CD8-positive, alpha-beta memory T cell (primary cell): ENCODE results near the gene SPPL2B. TPM values are rescaled to one million over a fixed set of nuclear protein-coding genes. Genes with fewer than 3 reads are reported as not detected.

Experiments
- CTCF ChIA-PET: fragments of 350-600 bp; sonication (Branson Sonifier 250); formaldehyde crosslinking; loops from one replicate; lab custom pipeline; 2021; ENCODE audit warnings: antibody characterized with exemption; lab: Charles Lee
- POLR2A ChIA-PET: fragments of 350-600 bp; sonication (Branson Sonifier 250); formaldehyde crosslinking; loops from one replicate; lab custom pipeline; 2021; ENCODE audit warnings: antibody characterized with exemption; lab: Charles Lee
- DNase-seq, 5 donors: peaks; one replicate each; pipeline versions ENCODE4 v3.0.0 to v3.0.0-alpha.2; 2020 to 2022; ENCODE audit warnings: mixed read lengths in 1 of 5
- H3K27ac ChIP-seq: one replicate; pipeline ENCODE4 v1.7.0; 2013; ENCODE audit warnings: low read depth, mild to moderate bottlenecking, low read length, moderate library complexity
- H3K27me3 ChIP-seq: 2 replicates; pipeline ENCODE4 v1.7.0; 2013; ENCODE audit warnings: low read length, mild to moderate bottlenecking; ENCODE audit not compliant: insufficient read depth, poor library complexity, severe bottlenecking
- H3K36me3 ChIP-seq: 2 replicates; pipeline ENCODE4 v1.7.0; 2013; ENCODE audit warnings: mild to moderate bottlenecking, low read length, moderate library complexity; ENCODE audit not compliant: insufficient read depth
- H3K4me1 ChIP-seq: 2 replicates; pipeline ENCODE4 v1.7.0; 2013; ENCODE audit warnings: mild to moderate bottlenecking, low read length, moderate library complexity; ENCODE audit not compliant: insufficient read depth
- H3K4me3 ChIP-seq: 2 replicates; pipeline ENCODE4 v1.7.0; 2013; ENCODE audit warnings: mild to moderate bottlenecking, low read length
- H3K9me3 ChIP-seq: 2 replicates; pipeline ENCODE4 v1.7.0; 2013; ENCODE audit warnings: mild to moderate bottlenecking, low read length
- H3K27ac Mint-ChIP-seq, 8 donors: one replicate each; pipeline ENCODE4 v1.8.0; 2020 to 2021; ENCODE audit warnings: mixed read lengths in 8 of 8, mild to moderate bottlenecking in 6 of 8, inconsistent platforms in 3 of 8, moderate library complexity in 3 of 8
- H3K27me3 Mint-ChIP-seq, 2 donors: one replicate each; pipeline ENCODE4 v1.8.0; 2020 to 2021; ENCODE audit warnings: mixed read lengths in 2 of 2, mild to moderate bottlenecking in 1 of 2, moderate library complexity in 1 of 2
- H3K36me3 Mint-ChIP-seq, 3 donors: one replicate each; pipeline ENCODE4 v1.8.0; 2020 to 2021; ENCODE audit warnings: mixed read lengths in 3 of 3, inconsistent platforms in 1 of 3, mild to moderate bottlenecking in 1 of 3
- H3K4me1 Mint-ChIP-seq, 3 donors: one replicate each; pipeline ENCODE4 v1.8.0; 2020 to 2021; ENCODE audit warnings: mixed read lengths in 3 of 3, inconsistent platforms in 1 of 3, mild to moderate bottlenecking in 1 of 3
- H3K4me3 Mint-ChIP-seq, 7 donors: one replicate each; pipeline ENCODE4 v1.8.0; 2020 to 2021; ENCODE audit warnings: mixed read lengths in 7 of 7, mild to moderate bottlenecking in 6 of 7, moderate library complexity in 4 of 7, inconsistent platforms in 2 of 7
- H3K9me3 Mint-ChIP-seq, 5 donors: one replicate each; pipeline ENCODE4 v1.8.0; 2020 to 2022; ENCODE audit warnings: mixed read lengths in 5 of 5, mild to moderate bottlenecking in 3 of 5, moderate library complexity in 2 of 5, inconsistent platforms in 1 of 5
- polyA plus RNA-seq: library from polyadenylated mRNA; unstranded; fragments of 300-500 nt; fragmentation: Illumina TruSeq; gene quantifications from one replicate; pipeline ENCODE4 v1.2.3, GENCODE V29; 2021
- total RNA-seq, 2 experiments: library from RNA; stranded (reverse); gene quantifications; one replicate each; pipeline ENCODE4 v1.2.3, GENCODE V29; 2021

The SPPL2B gene
- total and polyA plus RNA-seq, 3 experiments from 2014 or later = 8.4 to 41.4 (median 39.0) TPM

GRCh38 chr19:2303211-2303798 lies 25.2 kb upstream of the SPPL2B start:
- Histone ChIP-seq H3K27me3 (peaks cover 22% of the 10 kb centered on the region), H3K4me1 (peaks cover 11% of the 10 kb centered on the region), H3K4me3 (no peak overlapping the region), H3K27ac (no peak overlapping the region), H3K9me3 (no peaks in the 10 kb centered on the region), H3K36me3 (no peaks in the 10 kb centered on the region)
- H3K36me3 Mint-ChIP-seq = no peaks in the 10 kb centered on the region
- ChIA-PET CTCF (interaction anchor here (1.4 kb wide), 1 partner anchor 31 kb away, joined by 3 read pairs; no protein-coding TSS in a partner anchor), POLR2A (interaction anchor here (0.5 kb wide), 1 partner anchor 250 kb away, joined by 4 read pairs; no protein-coding TSS in a partner anchor)
- no peaks in the 10 kb centered on the region for H3K9me3 Mint-ChIP-seq
- H3K4me3 Mint-ChIP-seq = peak overlapping the region in 5 of 7 donors; percentile 34 to 64 (median 59)
- DNase-seq = no peak
- peaks cover 27 to 36% of the 10 kb centered on the region in 2 donors for H3K27me3 Mint-ChIP-seq
- peaks cover 4 to 17% (median 5%) of the 10 kb centered on the region in 3 donors for H3K4me1 Mint-ChIP-seq
- H3K27ac Mint-ChIP-seq = peak overlapping the region in 1 of 8 donors; percentile 32

DNA sequence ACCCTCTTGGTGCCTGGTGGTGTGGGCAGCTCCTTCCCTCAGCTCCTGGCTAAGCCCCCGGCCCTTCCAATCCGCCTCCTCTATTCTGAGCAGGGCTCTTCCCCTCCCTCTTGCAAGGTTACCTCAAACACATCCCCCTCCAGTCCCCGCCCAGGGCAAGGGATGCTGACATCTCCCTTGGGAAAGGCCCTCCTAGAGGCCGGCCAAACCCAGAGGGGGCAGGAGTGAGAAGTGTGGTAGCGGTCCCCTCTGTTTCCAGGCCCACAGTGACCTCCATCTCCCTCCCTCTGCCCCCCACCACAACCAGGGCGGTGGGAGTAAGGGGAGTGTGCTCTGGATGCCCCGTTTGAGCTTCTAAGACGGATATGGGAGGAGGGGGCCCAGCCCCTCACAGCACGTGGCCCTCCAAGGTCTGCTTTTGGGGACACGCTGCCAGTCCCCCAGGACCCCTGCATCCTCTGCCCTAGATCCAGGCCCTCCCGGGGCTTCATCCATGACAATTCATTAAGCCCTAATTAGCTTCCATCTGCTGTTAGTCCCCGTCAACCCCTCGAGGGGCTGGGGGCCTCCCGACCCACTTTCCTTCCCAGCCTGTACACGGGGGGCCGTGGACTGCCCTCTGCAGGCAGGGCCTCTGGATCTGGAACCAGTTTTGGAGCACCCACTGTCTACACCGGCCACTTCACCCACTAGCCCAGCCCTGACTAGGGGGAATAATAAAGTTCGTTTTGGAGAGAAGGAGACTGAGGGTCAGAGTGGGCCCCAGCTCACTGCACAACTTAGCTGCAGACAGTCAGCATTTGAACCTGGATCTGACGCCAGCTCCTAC lies 22.8 kb upstream of the SPPL2B start:
- CTCF ChIA-PET = interaction anchor here (1.5 kb wide), 1 partner anchor 8 kb away, joined by 3 read pairs; no protein-coding TSS in a partner anchor
- POLR2A ChIA-PET = no interaction called here
- Mint-ChIP-seq H3K27ac (no peak overlapping the region), H3K36me3 (no peaks in the 10 kb centered on the region), H3K4me1 (peaks cover 7 to 21% (median 8%) of the 10 kb centered on the region in 3 donors), H3K9me3 (peaks cover 0 to 5% (median 0%) of the 10 kb centered on the region in 5 donors), H3K27me3 (peaks cover 41 to 54% of the 10 kb centered on the region in 2 donors), H3K4me3 (no peak overlapping the region)
- no peak for DNase-seq
- H3K27me3 ChIP-seq = peaks cover 32% of the 10 kb centered on the region
- no peak overlapping the region for H3K4me3 ChIP-seq
- H3K9me3 ChIP-seq = no peaks in the 10 kb centered on the region
- H3K4me1 ChIP-seq = peaks cover 13% of the 10 kb centered on the region
- H3K36me3 ChIP-seq = no peaks in the 10 kb centered on the region
- H3K27ac ChIP-seq = no peak overlapping the region

GRCh38 chr19:2306281-2306806 lies 22.1 kb upstream of the SPPL2B start:
- H3K4me1 Mint-ChIP-seq = peaks cover 7 to 19% (median 8%) of the 10 kb centered on the region in 3 donors
- H3K9me3 Mint-ChIP-seq = peaks cover 0 to 5% (median 0%) of the 10 kb centered on the region in 5 donors
- peak overlapping the region in 1 of 7 donors; percentile 81 for H3K4me3 Mint-ChIP-seq
- peaks cover 13% of the 10 kb centered on the region for H3K4me1 ChIP-seq
- H3K36me3 ChIP-seq = no peaks in the 10 kb centered on the region
- CTCF ChIA-PET = interaction anchor here (1.3 to 1.5 kb wide), 2 partner anchors 8 to 33 kb away, joined by 3 read pairs; no protein-coding TSS in a partner anchor
- H3K4me3 ChIP-seq = no peak overlapping the region
- POLR2A ChIA-PET = interaction anchor here (0.6 kb wide), 1 partner anchor 269 kb away, joined by 3 read pairs; no protein-coding TSS in a partner anchor
- no peak overlapping the region for H3K27ac ChIP-seq
- DNase-seq = no peak
- no peaks in the 10 kb centered on the region for H3K9me3 ChIP-seq
- H3K27me3 Mint-ChIP-seq = peaks cover 41 to 54% of the 10 kb centered on the region in 2 donors
- H3K27me3 ChIP-seq = peaks cover 32% of the 10 kb centered on the region
- H3K36me3 Mint-ChIP-seq = no peaks in the 10 kb centered on the region
- H3K27ac Mint-ChIP-seq = no peak overlapping the region

DNA sequence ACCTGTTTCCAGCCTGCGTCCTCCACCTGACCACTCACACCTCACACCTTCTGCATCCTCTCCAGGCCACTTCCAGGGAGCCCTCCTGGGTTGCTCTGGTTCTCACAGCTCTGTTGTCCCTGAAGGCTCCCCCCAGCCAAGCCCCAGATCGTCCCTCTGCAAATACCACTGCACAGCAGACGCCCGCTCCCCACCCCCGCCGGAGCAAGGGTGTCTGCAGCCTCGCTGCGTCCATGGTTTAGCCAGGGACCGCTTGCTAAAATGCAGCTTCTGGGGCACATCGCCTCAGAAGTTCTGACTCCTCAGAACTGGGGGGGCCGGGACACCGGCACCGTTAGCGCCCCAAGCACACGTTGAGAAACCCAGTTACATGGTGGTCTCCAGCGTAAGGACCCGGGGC lies 21.5 kb upstream of the SPPL2B start:
- no peak for DNase-seq
- Histone ChIP-seq H3K4me1 (peaks cover 13% of the 10 kb centered on the region), H3K27ac (no peak overlapping the region), H3K9me3 (no peaks in the 10 kb centered on the region), H3K27me3 (peaks cover 32% of the 10 kb centered on the region), H3K36me3 (no peaks in the 10 kb centered on the region), H3K4me3 (no peak overlapping the region)
- Mint-ChIP-seq H3K9me3 (peaks cover 0 to 5% (median 0%) of the 10 kb centered on the region in 5 donors), H3K4me1 (peaks cover 7 to 18% (median 8%) of the 10 kb centered on the region in 3 donors), H3K36me3 (no peaks in the 10 kb centered on the region), H3K4me3 (no peak overlapping the region), H3K27me3 (peaks cover 41 to 54% of the 10 kb centered on the region in 2 donors), H3K27ac (no peak overlapping the region)
- ChIA-PET POLR2A (no interaction called here), CTCF (interaction anchor here (1.3 kb wide), 1 partner anchor 33 kb away, joined by 3 read pairs; no protein-coding TSS in a partner anchor)

GRCh38 chr19:2307518-2308012 lies 20.9 kb upstream of the SPPL2B start:
- H3K9me3 Mint-ChIP-seq = peaks cover 0 to 5% (median 0%) of the 10 kb centered on the region in 5 donors
- no peak overlapping the region for H3K27ac Mint-ChIP-seq
- no peaks in the 10 kb centered on the region for H3K36me3 Mint-ChIP-seq
- no peak for DNase-seq
- peaks cover 13% of the 10 kb centered on the region for H3K4me1 ChIP-seq
- no peak overlapping the region for H3K4me3 ChIP-seq
- ChIA-PET POLR2A (no interaction called here), CTCF (interaction anchor here (1.3 kb wide), 1 partner anchor 34 kb away, joined by 3 read pairs; no protein-coding TSS in a partner anchor)
- H3K27me3 Mint-ChIP-seq = peaks cover 41 to 55% of the 10 kb centered on the region in 2 donors
- peak overlapping the region in 1 of 7 donors; percentile 59 for H3K4me3 Mint-ChIP-seq
- peaks cover 7 to 18% (median 8%) of the 10 kb centered on the region in 3 donors for H3K4me1 Mint-ChIP-seq
- H3K9me3 ChIP-seq = no peaks in the 10 kb centered on the region
- H3K27ac ChIP-seq = no peak overlapping the region
- H3K36me3 ChIP-seq = no peaks in the 10 kb centered on the region
- H3K27me3 ChIP-seq = peaks cover 32% of the 10 kb centered on the region

DNA sequence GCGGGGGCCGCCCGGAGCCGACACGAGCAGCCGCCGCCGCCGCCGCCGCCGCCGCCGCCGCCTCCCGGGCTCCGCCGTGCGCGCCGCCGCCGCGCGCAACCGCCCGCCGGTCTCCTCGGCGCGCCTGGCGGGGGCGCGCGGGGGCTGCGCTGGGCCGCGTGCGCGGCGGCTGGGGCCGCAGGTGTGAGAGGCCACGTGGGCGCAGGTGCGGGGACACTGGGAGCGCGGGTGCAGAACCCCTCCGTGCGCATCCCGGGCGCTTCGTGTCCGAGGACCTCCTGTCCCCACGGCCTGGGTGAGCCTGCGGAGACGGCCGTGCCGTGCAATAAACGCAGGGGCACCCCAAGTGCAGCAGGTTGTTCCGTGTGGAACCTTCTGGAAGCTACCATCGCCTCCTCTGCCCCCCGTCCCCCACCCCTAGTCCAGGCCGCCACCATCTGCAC lies 20.3 kb upstream of the SPPL2B start, which contains the start of gene LINGO3:
Gene LINGO3 (minus strand): TSS at position 41 of the 443 bp plus-strand sequence. CDS start 16,378 bp downstream, outside the sequence.
- H3K36me3 ChIP-seq = no peaks in the 10 kb centered on the region
- H3K4me3 ChIP-seq = no peak within 1 kb of the TSS
- Mint-ChIP-seq H3K4me1 (peaks cover 2 to 13% (median 3%) of the 10 kb centered on the region in 3 donors), H3K9me3 (peaks cover 0 to 5% (median 0%) of the 10 kb centered on the region in 5 donors), H3K36me3 (no peaks in the 10 kb centered on the region), H3K27me3 (peaks cover 39 to 56% of the 10 kb centered on the region in 2 donors), H3K4me3 (peak within 1 kb of the TSS in 6 of 7 donors; percentile 48 to 77 (median 56)), H3K27ac (peak within 1 kb of the TSS in 1 of 8 donors; percentile 30)
- ChIA-PET CTCF (no interaction called here), POLR2A (interaction anchor here (1.0 kb wide), 1 partner anchor 142 kb away, joined by 4 read pairs; no protein-coding TSS in a partner anchor)
- peaks cover 7% of the 10 kb centered on the region for H3K4me1 ChIP-seq
- peaks cover 31% of the 10 kb centered on the region for H3K27me3 ChIP-seq
- H3K27ac ChIP-seq = no peak within 1 kb of the TSS
- no peaks in the 10 kb centered on the region for H3K9me3 ChIP-seq
- no peak for DNase-seq

- Mint-ChIP-seq H3K4me3 (peak overlapping the region in 1 of 7 donors; percentile 18), H3K27me3 (peaks cover 46 to 51% of the 10 kb centered on the region in 2 donors), H3K9me3 (peaks cover under 1 to 9% (median 4%) of the 10 kb centered on the region in 5 donors), H3K36me3 (peaks cover 0 to 8% (median 0%) of the 10 kb centered on the region in 3 donors), H3K4me1 (peaks cover 2 to 3% (median 3%) of the 10 kb centered on the region in 3 donors), H3K27ac (no peak overlapping the region)
- Histone ChIP-seq H3K27me3 (peaks cover 23% of the 10 kb centered on the region), H3K9me3 (no peaks in the 10 kb centered on the region), H3K4me1 (peaks cover 4% of the 10 kb centered on the region), H3K27ac (no peak overlapping the region), H3K4me3 (no peak overlapping the region), H3K36me3 (no peaks in the 10 kb centered on the region)
- ChIA-PET CTCF (interaction anchor here (0.7 to 1.6 kb wide), 2 partner anchors 35 to 429 kb away, joined by 3 to 5 read pairs; no protein-coding TSS in a partner anchor), POLR2A (interaction anchor here (0.7 kb wide), 1 partner anchor 11 kb away, joined by 7 read pairs; no protein-coding TSS in a partner anchor)
- DNase-seq = no peak
Observed at GRCh38 chr19:2309734-2310362, 18.6 kb upstream of the SPPL2B start.
